K562 (cell line): Measurements from ENCODE around the gene FERMT3. TPM values are rescaled to one million over a fixed set of nuclear protein-coding genes. Genes with fewer than 3 reads are reported as not detected.

Experiments used
- POLR2AphosphoS2 ChIP-seq: IDR thresholded peaks from 2 replicates; pipeline ENCODE4 v1.6.1; 2012; ENCODE audit warnings: low read length, improper control_type of control experiment
- RBFOX2 ChIP-seq: fragments of 200-400 bp; formaldehyde crosslinking; IDR thresholded peaks from 2 replicates; pipeline ENCODE4 v1.6.1; 2017; ENCODE audit warnings: low read depth, mild to moderate bottlenecking, low read length, moderate library complexity
- RBM22 ChIP-seq: fragments of 200-400 bp; formaldehyde crosslinking; IDR thresholded peaks from 2 replicates; pipeline ENCODE4 v1.6.1; 2018; ENCODE audit warnings: low read length, low read depth; ENCODE audit not compliant: poor library complexity, severe bottlenecking
- RERE ChIP-seq: sonication (generic); formaldehyde crosslinking; IDR thresholded peaks from 2 replicates; pipeline ENCODE4 v1.8.0; 2023; ENCODE audit warnings: missing genetic modification reagents, mild to moderate bottlenecking, borderline replicate concordance
- REST ChIP-seq, 2 experiments: fragments of 450-650 bp; formaldehyde crosslinking in 1 of 2; IDR thresholded peaks; 2 replicates each; pipeline versions ENCODE4 v1.4.0 to v1.6.1; 2014 to 2020; ENCODE audit warnings: mild to moderate bottlenecking in 2 of 2, borderline replicate concordance in 1 of 2, low read depth in 1 of 2
- SUPT5H ChIP-seq: fragments of 450-650 bp; IDR thresholded peaks from 2 replicates; pipeline ENCODE4 v1.6.1; 2016
- ZBTB1 ChIP-seq: sonication (generic); formaldehyde crosslinking; IDR thresholded peaks from 2 replicates; pipeline ENCODE4 v1.8.1; 2023; ENCODE audit warnings: missing genetic modification reagents, low read depth, mild to moderate bottlenecking, borderline replicate concordance
- ZBTB26 ChIP-seq: fragments of 450-650 bp; formaldehyde crosslinking; IDR thresholded peaks from 2 replicates; pipeline ENCODE4 v1.4.0; 2022; ENCODE audit warnings: missing genetic modification characterization
- ZBTB9 ChIP-seq: fragments of 450-650 bp; formaldehyde crosslinking; IDR thresholded peaks from 2 replicates; pipeline ENCODE4 v1.4.0; 2020; ENCODE audit warnings: mild to moderate bottlenecking, moderate library complexity
- polyA plus RNA-seq, 8 experiments: library from polyadenylated mRNA; depleted of rRNA in 4 of 8; stranded (reverse) in 5 of 8; unstranded in 3 of 8; fragments of >200 nt; fragmentation: Nextera tagmentation in 2 of 8; fragmentation: Illumina TruSeq in 1 of 8; extraction: Ambion mirVana in 2 of 8; extraction: Trizol in 1 of 8; gene quantifications; 2 replicates each; pipeline versions ENCODE4 v1.2.1 to v1.2.3, GENCODE V29; 2011 to 2014; ENCODE audit warnings: inconsistent platforms in 1 of 8, missing spikeins in 1 of 8
- total RNA-seq, 7 experiments: library from RNA; depleted of rRNA in 6 of 7; stranded (reverse); fragments of >200 nt in 6 of 7; fragmentation: Illumina TruSeq in 2 of 7; extraction: Trizol in 2 of 7; gene quantifications; 2 replicates each; pipeline versions ENCODE4 v1.2.1 to v1.2.3, GENCODE V29; 2011 to 2021; ENCODE audit warnings: low replicate concordance in 1 of 7

Gene FERMT3
- total and polyA plus RNA-seq, 9 of the 15 experiments (the other 6 are each of a cell fraction or from before 2014, with no cell fraction given) = 3.2 to 275 (median 79.7) TPM

GRCh38 chr11:64224151-64224890 lies 17.8 kb downstream of the FERMT3 start (continued):
- no peak for TF ChIP-seq RERE (CRISPR knock-in tag)
- no peak for TF ChIP-seq ZBTB1 (CRISPR knock-in tag)
- TF ChIP-seq POLR2AphosphoS2 = peak; percentile 75; the same call in 1 of the 2 replicates
- peak; percentile 86 for TF ChIP-seq SUPT5H
- TF ChIP-seq RBFOX2 = peak; percentile 68; the same call in 1 of the 2 replicates
- peak; percentile 56 for TF ChIP-seq RBM22
- no peak for TF ChIP-seq REST (IDR thresholded peaks at IDR 0.05; ENCODE audit: borderline replicate concordance)
- 0 out of 2 replicates have a peak, but pooled peaks have one; percentile 57 for TF ChIP-seq REST (CRISPR knock-in tag; IDR thresholded peaks at IDR 0.05; ENCODE audit: low read depth)
- TF ChIP-seq ZBTB9 (CRISPR knock-in tag) = peak; percentile 31; the same call in 1 of the 2 replicates
- 0 out of 2 replicates have a peak, but pooled peaks have one; percentile 47 for TF ChIP-seq ZBTB26 (CRISPR knock-in tag)
